Activated B cell treated with CpG ODN at 0.5 μM for 24 hours (primary cell): Measurements from ENCODE around the gene ABHD15. TPM values are rescaled to one million over a fixed set of nuclear protein-coding genes. Genes with fewer than 3 reads are reported as not detected.

Experiments
- ATAC-seq: fragments of 200-7000 bp; cut with Tn5 transposase; one replicate; pipeline ENCODE4 v1.10.0; 2021; ENCODE audit warnings: low read depth, mild to moderate bottlenecking, moderate library complexity
- CTCF ChIA-PET: fragments of 350-600 bp; sonication (Branson Sonifier 250); formaldehyde crosslinking; loops from one replicate; lab custom pipeline; 2021; ENCODE audit warnings: antibody characterized with exemption; lab: Charles Lee
- POLR2A ChIA-PET: fragments of 350-600 bp; sonication (Branson Sonifier 250); formaldehyde crosslinking; loops from one replicate; lab custom pipeline; 2021; ENCODE audit warnings: antibody characterized with exemption; lab: Charles Lee
- DNase-seq: peaks from one replicate; pipeline ENCODE4 v3.0.0; 2022
- H3K27ac Mint-ChIP-seq: one replicate; pipeline ENCODE4 v1.8.0; 2020; ENCODE audit warnings: mixed read lengths
- H3K27me3 Mint-ChIP-seq: one replicate; pipeline ENCODE4 v1.8.0; 2021; ENCODE audit warnings: mixed read lengths
- H3K36me3 Mint-ChIP-seq: one replicate; pipeline ENCODE4 v1.8.0; 2021; ENCODE audit warnings: low read depth, mixed read lengths
- H3K4me1 Mint-ChIP-seq: one replicate; pipeline ENCODE4 v1.8.0; 2021; ENCODE audit warnings: mixed read lengths
- H3K4me3 Mint-ChIP-seq: one replicate; pipeline ENCODE4 v1.8.0; 2020; ENCODE audit warnings: mild to moderate bottlenecking, mixed read lengths
- H3K9me3 Mint-ChIP-seq: one replicate; pipeline ENCODE4 v1.8.0; 2020; ENCODE audit warnings: mixed read lengths
- intact Hi-C: fragments of 100-400 bp; cut with micrococcal nuclease; formaldehyde crosslinking; loops from one replicate; pipeline ENCODE4 v1.15.1; 2024
- total RNA-seq: library from RNA; stranded (reverse); gene quantifications from 2 replicates; pipeline ENCODE4 v1.2.3, GENCODE V29; 2022
- TF ChIP-seq, protein P1 (sequence below): fragments of 200-600 bp; IDR thresholded peaks from one replicate; pipeline ENCODE4 v1.8.0; 2022; ENCODE audit warnings: antibody characterized with exemption, mild to moderate bottlenecking

Gene ABHD15
- 11.0 and 11.2 TPM in 2 replicates for total RNA-seq

GRCh38 chr17:29566473-29567303 lies at the start of gene ABHD15:
Gene ABHD15, minus strand, starts transcription at chr17:29567037. Its CDS starts 71 bp downstream, at chr17:29566966.
- peak; percentile 13 for ATAC-seq
- no peaks in the 10 kb centered on the region for H3K9me3 Mint-ChIP-seq
- intact Hi-C loops, result loop anchor here (1.0 to 10.0 kb wide), 8 partner anchors 30 to 1746 kb away; partner anchors contain the start of genes EVI2B, NEK8, NUFIP2 and TAOK1
- peak within 1 kb of the TSS; percentile 97 for H3K4me3 Mint-ChIP-seq
- TF ChIP-seq, protein P1, sequence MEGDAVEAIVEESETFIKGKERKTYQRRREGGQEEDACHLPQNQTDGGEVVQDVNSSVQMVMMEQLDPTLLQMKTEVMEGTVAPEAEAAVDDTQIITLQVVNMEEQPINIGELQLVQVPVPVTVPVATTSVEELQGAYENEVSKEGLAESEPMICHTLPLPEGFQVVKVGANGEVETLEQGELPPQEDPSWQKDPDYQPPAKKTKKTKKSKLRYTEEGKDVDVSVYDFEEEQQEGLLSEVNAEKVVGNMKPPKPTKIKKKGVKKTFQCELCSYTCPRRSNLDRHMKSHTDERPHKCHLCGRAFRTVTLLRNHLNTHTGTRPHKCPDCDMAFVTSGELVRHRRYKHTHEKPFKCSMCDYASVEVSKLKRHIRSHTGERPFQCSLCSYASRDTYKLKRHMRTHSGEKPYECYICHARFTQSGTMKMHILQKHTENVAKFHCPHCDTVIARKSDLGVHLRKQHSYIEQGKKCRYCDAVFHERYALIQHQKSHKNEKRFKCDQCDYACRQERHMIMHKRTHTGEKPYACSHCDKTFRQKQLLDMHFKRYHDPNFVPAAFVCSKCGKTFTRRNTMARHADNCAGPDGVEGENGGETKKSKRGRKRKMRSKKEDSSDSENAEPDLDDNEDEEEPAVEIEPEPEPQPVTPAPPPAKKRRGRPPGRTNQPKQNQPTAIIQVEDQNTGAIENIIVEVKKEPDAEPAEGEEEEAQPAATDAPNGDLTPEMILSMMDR, result no peak
- no peaks in the 10 kb centered on the region for H3K27me3 Mint-ChIP-seq
- DNase-seq, result peak; percentile 72
- H3K36me3 Mint-ChIP-seq, result peaks cover 11% of the 10 kb centered on the region
- ChIA-PET POLR2A (interaction anchor here (0.8 to 4.0 kb wide), 10 partner anchors 11 to 364 kb away, joined by 3 to 13 read pairs (median 4); partner anchors contain the start of genes ANKRD13B, SSH2 and TAOK1), CTCF (interaction anchor here (1.0 to 3.1 kb wide), 6 partner anchors 13 to 197 kb away, joined by 3 to 19 read pairs (median 4); no protein-coding TSS in a partner anchor)
- peak within 1 kb of the TSS; percentile 97 for H3K27ac Mint-ChIP-seq
- H3K4me1 Mint-ChIP-seq, result peaks cover 46% of the 10 kb centered on the region

- ATAC-seq, result peak; percentile 67
- ChIA-PET CTCF (interaction anchor here (0.6 to 4.2 kb wide), 11 partner anchors 9 to 319 kb away, joined by 3 to 57 read pairs (median 7); partner anchors contain the start of genes ANKRD13B and SSH2), POLR2A (interaction anchor here (0.6 to 3.2 kb wide), 17 partner anchors 8 to 1199 kb away, joined by 3 to 18 read pairs (median 4); partner anchors contain the start of genes ABHD15, ANKRD13B, NUFIP2 and SSH2)
- peak overlapping the region; percentile 56 for H3K27ac Mint-ChIP-seq
- H3K36me3 Mint-ChIP-seq, result no peaks in the 10 kb centered on the region
- peak overlapping the region; percentile 83 for H3K4me3 Mint-ChIP-seq
- TF ChIP-seq, protein P1, result no peak
- H3K9me3 Mint-ChIP-seq, result no peaks in the 10 kb centered on the region
- peaks cover 38% of the 10 kb centered on the region for H3K4me1 Mint-ChIP-seq
- peak; percentile 89 for DNase-seq
- H3K27me3 Mint-ChIP-seq, result peaks cover 3% of the 10 kb centered on the region
- intact Hi-C loops, result loop anchor here (1.0 to 10.0 kb wide), 4 partner anchors 23 to 471 kb away; partner anchors contain the start of gene TP53I13
Measured at GRCh38 chr17:29615492-29616299, 48.9 kb upstream of the ABHD15 start.

GRCh38 chr17:29615048-29615385 lies 48.2 kb upstream of the ABHD15 start:
- TF ChIP-seq, protein P1, result no peak
- Mint-ChIP-seq H3K27ac (no peak overlapping the region), H3K36me3 (no peaks in the 10 kb centered on the region), H3K27me3 (peaks cover 3% of the 10 kb centered on the region), H3K4me1 (peaks cover 38% of the 10 kb centered on the region), H3K4me3 (peak overlapping the region; percentile 83), H3K9me3 (no peaks in the 10 kb centered on the region)
- CTCF ChIA-PET, result interaction anchor here (1.3 to 4.2 kb wide), 7 partner anchors 10 to 316 kb away, joined by 3 to 57 read pairs (median 10); partner anchors contain the start of genes ANKRD13B and SSH2
- intact Hi-C loops, result loop anchor here (1.0 to 10.0 kb wide), 3 partner anchors 24 to 470 kb away; partner anchors contain the start of gene TP53I13
- ATAC-seq (no peak), DNase-seq (no peak)
- POLR2A ChIA-PET, result interaction anchor here (0.6 to 1.7 kb wide), 11 partner anchors 8 to 1199 kb away, joined by 3 to 6 read pairs (median 4); partner anchors contain the start of gene SSH2

DNA sequence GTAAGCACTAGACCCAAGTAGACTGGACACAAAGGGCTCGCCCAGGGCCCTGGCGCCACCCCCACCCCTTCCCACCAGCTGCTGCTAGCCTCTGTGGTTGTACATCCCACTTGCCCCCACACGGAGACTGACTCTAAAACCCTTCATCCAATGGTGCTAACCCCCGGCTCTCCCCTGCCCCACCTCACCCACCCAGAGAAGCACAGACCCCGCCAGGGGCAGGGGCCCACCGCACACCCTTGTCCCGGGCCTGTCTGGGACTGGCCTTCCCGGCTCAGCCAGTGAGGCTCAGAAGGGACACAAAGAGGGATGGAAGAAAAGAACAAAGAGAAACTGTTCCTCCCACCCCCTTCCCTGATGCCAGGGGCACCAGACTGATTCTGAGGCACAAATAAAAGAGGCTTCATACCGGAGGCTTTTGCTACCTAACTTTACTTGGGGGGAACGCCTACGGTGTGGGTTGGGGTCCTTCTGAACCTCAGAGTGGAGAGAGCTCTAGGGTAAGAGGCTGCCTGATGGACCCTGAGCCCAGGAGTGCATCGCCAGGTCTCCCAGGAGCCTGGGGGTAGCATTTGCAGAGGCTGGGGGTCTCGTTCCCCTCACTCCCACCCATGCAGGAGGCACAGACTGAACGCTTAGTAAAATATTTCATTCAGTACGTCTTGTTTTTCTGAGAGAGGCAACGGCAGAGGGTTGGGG lies 47.7 kb upstream of the ABHD15 start:
- H3K4me1 Mint-ChIP-seq, result peaks cover 38% of the 10 kb centered on the region
- intact Hi-C loops, result loop anchor here (1.0 to 10.0 kb wide), 3 partner anchors 23 to 470 kb away; partner anchors contain the start of gene TP53I13
- H3K4me3 Mint-ChIP-seq, result peak overlapping the region; percentile 83
- TF ChIP-seq, protein P1, result no peak
- no peak for ATAC-seq
- CTCF ChIA-PET, result interaction anchor here (1.3 to 4.2 kb wide), 6 partner anchors 22 to 316 kb away, joined by 3 to 57 read pairs (median 10); partner anchors contain the start of genes ANKRD13B and SSH2
- peaks cover 3% of the 10 kb centered on the region for H3K27me3 Mint-ChIP-seq
- POLR2A ChIA-PET, result interaction anchor here (0.6 to 1.7 kb wide), 9 partner anchors 8 to 316 kb away, joined by 3 to 10 read pairs (median 4); partner anchors contain the start of genes CORO6 and SSH2
- DNase-seq, result no peak
- H3K9me3 Mint-ChIP-seq, result no peaks in the 10 kb centered on the region
- H3K27ac Mint-ChIP-seq, result no peak overlapping the region
- H3K36me3 Mint-ChIP-seq, result no peaks in the 10 kb centered on the region
